ENCODE results near the gene PLPP6.
A peak's percentile ranks its signal among the peaks of the same experiment; 100 is the strongest.

PLPP6 gene

GRCh38 chr9:4662989-4663792 is 1.1 kb downstream of the PLPP6 start:
- no peak for DNase-seq (ENCODE audit: low read depth)

- no peak for DNase-seq (ENCODE audit: low read depth)
Observed at GRCh38 chr9:4663956-4664355, 1.9 kb downstream of the PLPP6 start.

- no peak for DNase-seq (ENCODE audit: low read depth)
Observed at GRCh38 chr9:4665357-4665756, 3.3 kb downstream of the PLPP6 start.

- no peak for DNase-seq (ENCODE audit: low read depth)
Observed at GRCh38 chr9:4666042-4666699, 4.1 kb downstream of the PLPP6 start, which contains the start of gene SPATA6L. Gene SPATA6L, minus strand, starts transcription at chr9:4666480. Its CDS starts 230 bp downstream, at chr9:4666250.

- no peak for DNase-seq (ENCODE audit: low read depth)
Observed at GRCh38 chr9:4667681-4668080, 5.6 kb downstream of the PLPP6 start.

- no peak for DNase-seq (ENCODE audit: low read depth)
Observed at GRCh38 chr9:4668604-4669003, 6.5 kb downstream of the PLPP6 start.

- DNase-seq (ENCODE audit: low read depth): no peak
Observed at GRCh38 chr9:4669890-4670289, 7.8 kb downstream of the PLPP6 start.

GRCh38 chr9:4670591-4670990 is 8.5 kb downstream of the PLPP6 start:
- no peak for DNase-seq (ENCODE audit: low read depth)

GRCh38 chr9:4671737-4672136 is 9.6 kb downstream of the PLPP6 start:
- no peak for DNase-seq (ENCODE audit: low read depth)

- no peak for DNase-seq (ENCODE audit: low read depth)
Observed at GRCh38 chr9:4674783-4675182, 12.7 kb downstream of the PLPP6 start.

- no peak for DNase-seq (ENCODE audit: low read depth)
Observed at GRCh38 chr9:4677392-4677791, 15.3 kb downstream of the PLPP6 start.

GRCh38 chr9:4678679-4679267 is 16.7 kb downstream of the PLPP6 start:
- DNase-seq (ENCODE audit: low read depth): no peak

- peak; percentile 99 for DNase-seq (ENCODE audit: low read depth)
Observed at GRCh38 chr9:4679268-4680172, 17.4 kb downstream of the PLPP6 start, which contains the start of gene CDC37L1. Gene CDC37L1, plus strand, starts transcription at chr9:4679569. Its CDS starts 199 bp downstream, at chr9:4679768.

GRCh38 chr9:4680173-4680525 is 18.1 kb downstream of the PLPP6 start:
- no peak for DNase-seq (ENCODE audit: low read depth)

GRCh38 chr9:4680750-4681149 is 18.7 kb downstream of the PLPP6 start:
- DNase-seq (ENCODE audit: low read depth): no peak

GRCh38 chr9:4684820-4685219 is 22.7 kb downstream of the PLPP6 start:
- no peak for DNase-seq (ENCODE audit: low read depth)

- no peak for DNase-seq (ENCODE audit: low read depth)
Observed at GRCh38 chr9:4686112-4686511, 24.0 kb downstream of the PLPP6 start.

GRCh38 chr9:4686584-4686983 is 24.5 kb downstream of the PLPP6 start:
- no peak for DNase-seq (ENCODE audit: low read depth)

GRCh38 chr9:4689021-4689420 is 26.9 kb downstream of the PLPP6 start:
- DNase-seq (ENCODE audit: low read depth): no peak

GRCh38 chr9:4689687-4690104 is 27.6 kb downstream of the PLPP6 start:
- no peak for DNase-seq (ENCODE audit: low read depth)

- no peak for DNase-seq (ENCODE audit: low read depth)
Observed at GRCh38 chr9:4690144-4690543, 28.1 kb downstream of the PLPP6 start.

- no peak for DNase-seq (ENCODE audit: low read depth)
Observed at GRCh38 chr9:4691795-4692194, 29.7 kb downstream of the PLPP6 start.
